GM12878 (cell line): ENCODE results near the gene PSMB9. TPM values are rescaled to one million over a fixed set of nuclear protein-coding genes. Genes with fewer than 3 reads are reported as not detected.

Source experiments
- ATAC-seq: fragments of 200-7000 bp; cut with Tn5 transposase; 3 replicates; pipeline ENCODE4 v1.9.1; 2020; ENCODE audit warnings: mild to moderate bottlenecking, moderate library complexity
- BruUV-seq: library from RNA; stranded (reverse); fragments of 400-500 nt; replicated peaks from 2 replicates; lab custom pipeline; 2021; lab: Mats Ljungman, UMichigan
- CTCF ChIA-PET: fragments of 300-600 bp; sonication (Branson Sonifier 250); formaldehyde crosslinking; extraction: SDS; loops from one replicate; lab custom pipeline; 2021; ENCODE audit warnings: inconsistent platforms; lab: Yijun Ruan, JAX
- POLR2A ChIA-PET: fragments of 350-600 bp; formaldehyde crosslinking; extraction: SDS; loops from one replicate; lab custom pipeline; 2021; ENCODE audit warnings: inconsistent platforms; lab: Charles Lee
- RAD21 ChIA-PET: fragments of 300-600 bp; sonication (Branson Sonifier 250); formaldehyde crosslinking; loops from one replicate; lab custom pipeline; 2023; ENCODE audit warnings: antibody characterized with exemption; ENCODE audit not compliant: unreplicated experiment; lab: Charles Lee
- SMC1A ChIA-PET: fragments of 300-600 bp; sonication (Branson Sonifier 250); formaldehyde crosslinking; loops from one replicate; lab custom pipeline; 2023; ENCODE audit not compliant: unreplicated experiment, uncharacterized antibody; lab: Charles Lee
- DNase-seq: peaks from one replicate; pipeline ENCODE4 v3.0.0-alpha.2; 2011; ENCODE audit warnings: low read depth, low spot score
- FAIRE-seq: peaks from 3 replicates; lab custom pipeline; 2011; peaks lifted over from hg19 to GRCh38; lab: Jason Lieb, UNC
- H2AFZ ChIP-seq: 2 replicates; pipeline ENCODE4 v1.6.0; 2011; ENCODE audit warnings: low read depth, low read length, control low read depth; ENCODE audit not compliant: control insufficient read depth
- H3K27ac ChIP-seq: 2 replicates; pipeline ENCODE4 v1.5.1; 2011; ENCODE audit warnings: control low read depth; ENCODE audit not compliant: control insufficient read depth, insufficient read depth
- H3K27me3 ChIP-seq, 2 experiments: replicated peaks in 1 of 2; 2 replicates each; pipeline versions ENCODE4 v1.6.0 to v1.6.1; 2011; ENCODE audit warnings: low read length in 1 of 2; ENCODE audit not compliant: control insufficient read depth in 2 of 2, insufficient read depth in 2 of 2
- H3K36me3 ChIP-seq, 2 experiments: 2 replicates each; pipeline ENCODE4 v1.5.1; 2011; ENCODE audit warnings: low read length in 1 of 2; ENCODE audit not compliant: control insufficient read depth in 2 of 2, insufficient read depth in 2 of 2
- H3K4me1 ChIP-seq: 2 replicates; pipeline ENCODE4 v1.6.1; 2011; ENCODE audit warnings: mild to moderate bottlenecking, low read length, moderate library complexity, mixed read lengths; ENCODE audit not compliant: control insufficient read depth, insufficient read depth
- H3K4me2 ChIP-seq: 2 replicates; pipeline ENCODE4 v1.6.0; 2011; ENCODE audit warnings: control low read depth; ENCODE audit not compliant: control insufficient read depth, insufficient read depth
- H3K4me3 ChIP-seq: fragments of 200-600 bp; sonication (generic); 2 replicates; pipeline ENCODE4 v1.5.1; 2016
- H3K79me2 ChIP-seq: 2 replicates; pipeline ENCODE4 v1.6.0; 2011; ENCODE audit warnings: low read length; ENCODE audit not compliant: control insufficient read depth, insufficient read depth
- H3K9ac ChIP-seq: 2 replicates; pipeline ENCODE4 v1.8.0; 2011; ENCODE audit warnings: low read length, control low read depth, mixed read lengths; ENCODE audit not compliant: control insufficient read depth, insufficient read depth
- H3K9me3 ChIP-seq: replicated peaks from 3 replicates; pipeline ENCODE4 v1.5.1; 2011; ENCODE audit warnings: mild to moderate bottlenecking, low read length; ENCODE audit not compliant: control insufficient read depth, insufficient read depth
- H4K20me1 ChIP-seq: 2 replicates; pipeline ENCODE4 v1.6.0; 2011; ENCODE audit not compliant: control insufficient read depth, insufficient read depth
- BCL11A ChIP-seq: IDR thresholded peaks from 2 replicates; pipeline ENCODE4 v1.6.1; 2011; ENCODE audit warnings: low read depth, low read length
- CBFB ChIP-seq: IDR thresholded peaks from 2 replicates; pipeline ENCODE4 v1.6.1; 2016; ENCODE audit warnings: antibody characterized with exemption, low read depth
- CHD2 ChIP-seq: IDR thresholded peaks from 2 replicates; pipeline ENCODE4 v1.6.1; 2011; ENCODE audit warnings: low read depth, low read length, improper control_type of control experiment, borderline replicate concordance
- IKZF1 ChIP-seq: fragments of 450-650 bp; conservative IDR thresholded peaks from 2 replicates; pipeline ENCODE4 v1.6.1; 2017; ENCODE audit warnings: antibody characterized with exemption, mild to moderate bottlenecking
- IRF4 ChIP-seq: IDR thresholded peaks from 2 replicates; pipeline ENCODE4 v1.6.1; 2011; ENCODE audit warnings: low read depth, low read length
- JUNB ChIP-seq: IDR thresholded peaks from 2 replicates; pipeline ENCODE4 v1.6.1; 2016; ENCODE audit warnings: antibody characterized with exemption, mild to moderate bottlenecking
- MEF2A ChIP-seq: IDR thresholded peaks from 2 replicates; pipeline ENCODE4 v1.6.1; 2011; ENCODE audit warnings: low read depth, mild to moderate bottlenecking, low read length, moderate library complexity; ENCODE audit not compliant: insufficient read depth
- NBN ChIP-seq: fragments of 450-650 bp; IDR thresholded peaks from 2 replicates; pipeline ENCODE4 v1.6.1; 2016
- NFIC ChIP-seq: IDR thresholded peaks from 2 replicates; pipeline ENCODE4 v1.6.1; 2012; ENCODE audit warnings: low read depth, mild to moderate bottlenecking, inconsistent platforms, low read length, moderate library complexity
- NFYA ChIP-seq: IDR thresholded peaks from 2 replicates; pipeline ENCODE4 v1.6.1; 2011; ENCODE audit warnings: low read depth, mild to moderate bottlenecking, low read length, improper control_type of control experiment, borderline replicate concordance
- NR2F1 ChIP-seq: fragments of 450-650 bp; conservative IDR thresholded peaks from 2 replicates; pipeline ENCODE4 v1.6.1; 2017; ENCODE audit warnings: mild to moderate bottlenecking
- POLR2A ChIP-seq: IDR thresholded peaks from 2 replicates; pipeline ENCODE4 v1.6.1; 2011; ENCODE audit warnings: low read depth, mild to moderate bottlenecking, low read length
- SMAD1 ChIP-seq: fragments of 450-650 bp; IDR thresholded peaks from 2 replicates; pipeline ENCODE4 v1.6.1; 2018; ENCODE audit warnings: mild to moderate bottlenecking, low read depth; ENCODE audit not compliant: partially characterized antibody
- SUZ12 ChIP-seq: fragments of 200-600 bp; sonication (generic); IDR thresholded peaks from one replicate; pipeline ENCODE4 v1.6.1; 2018; ENCODE audit warnings: antibody characterized with exemption, mild to moderate bottlenecking; ENCODE audit not compliant: unreplicated experiment
- TCF7 ChIP-seq: IDR thresholded peaks from 2 replicates; pipeline ENCODE4 v1.6.1; 2014; ENCODE audit warnings: antibody characterized with exemption, borderline replicate concordance
- ZNF384 ChIP-seq: IDR thresholded peaks from 2 replicates; pipeline ENCODE4 v1.6.1; 2012; ENCODE audit warnings: low read depth, mild to moderate bottlenecking, low read length, improper control_type of control experiment, borderline replicate concordance
- ZSCAN29 ChIP-seq: fragments of 450-650 bp; IDR thresholded peaks from 2 replicates; pipeline ENCODE4 v1.6.1; 2017; ENCODE audit warnings: mild to moderate bottlenecking, moderate library complexity
- WGBS: methylation state at CpG from one replicate; pipeline ENCODE4 v1.1.6; 2016; ENCODE audit warnings: low lambda C conversion rate; ENCODE audit not compliant: insufficient replicate concordance, insufficient coverage; ENCODE audit errors: missing lambda C conversion rate; 5-methylcytosine and 5-hydroxymethylcytosine counted together
- in situ Hi-C: fragments of 300-500 bp; cut with MboI; formaldehyde crosslinking; loops from 9 replicates; pipeline ENCODE4 v1.14.3; 2018; ENCODE audit warnings: mixed read lengths
- intact Hi-C: fragments of 100-400 bp; cut with micrococcal nuclease; formaldehyde crosslinking; loops from one replicate; pipeline ENCODE4 v1.14.2; 2022; ENCODE audit not compliant: unreplicated experiment
- polyA plus RNA-seq, 11 experiments: library from polyadenylated mRNA; depleted of rRNA in 4 of 11; unstranded in 6 of 11; stranded (reverse) in 5 of 11; fragments of >200 nt; fragmentation: Nextera tagmentation in 4 of 11; fragmentation: Illumina TruSeq in 1 of 11; extraction: Ambion mirVana in 4 of 11; extraction: Trizol in 1 of 11; gene quantifications; 1 replicate in 1 of 11; 2 replicates in 10 of 11; pipeline versions ENCODE4 v1.2.1 to v1.2.3, GENCODE V29; 2011 to 2016; ENCODE audit warnings: inconsistent platforms in 2 of 11, missing spikeins in 2 of 11, low read depth in 1 of 11
- total RNA-seq, 4 experiments: library from RNA; depleted of rRNA in 3 of 4; stranded (reverse); fragments of >200 nt in 3 of 4; fragmentation: Illumina TruSeq in 1 of 4; extraction: Trizol in 1 of 4; gene quantifications; 2 replicates each; pipeline versions ENCODE4 v1.2.1 to v1.2.3, GENCODE V29; 2013 to 2021
- TF ChIP-seq, protein P1 (sequence below): fragments of 450-650 bp; IDR thresholded peaks from 2 replicates; pipeline ENCODE4 v1.6.1; 2017; ENCODE audit warnings: mild to moderate bottlenecking, moderate library complexity
- TF ChIP-seq, protein P2 (sequence below): fragments of 450-650 bp; conservative IDR thresholded peaks from 2 replicates; pipeline ENCODE4 v1.6.1; 2017; ENCODE audit warnings: mild to moderate bottlenecking, moderate library complexity

The PSMB9 gene
- total and polyA plus RNA-seq, 10 of the 15 experiments (the other 5 are each of a cell fraction or from before 2014, with no cell fraction given) = 167 to 517 (median 275) TPM

DNA sequence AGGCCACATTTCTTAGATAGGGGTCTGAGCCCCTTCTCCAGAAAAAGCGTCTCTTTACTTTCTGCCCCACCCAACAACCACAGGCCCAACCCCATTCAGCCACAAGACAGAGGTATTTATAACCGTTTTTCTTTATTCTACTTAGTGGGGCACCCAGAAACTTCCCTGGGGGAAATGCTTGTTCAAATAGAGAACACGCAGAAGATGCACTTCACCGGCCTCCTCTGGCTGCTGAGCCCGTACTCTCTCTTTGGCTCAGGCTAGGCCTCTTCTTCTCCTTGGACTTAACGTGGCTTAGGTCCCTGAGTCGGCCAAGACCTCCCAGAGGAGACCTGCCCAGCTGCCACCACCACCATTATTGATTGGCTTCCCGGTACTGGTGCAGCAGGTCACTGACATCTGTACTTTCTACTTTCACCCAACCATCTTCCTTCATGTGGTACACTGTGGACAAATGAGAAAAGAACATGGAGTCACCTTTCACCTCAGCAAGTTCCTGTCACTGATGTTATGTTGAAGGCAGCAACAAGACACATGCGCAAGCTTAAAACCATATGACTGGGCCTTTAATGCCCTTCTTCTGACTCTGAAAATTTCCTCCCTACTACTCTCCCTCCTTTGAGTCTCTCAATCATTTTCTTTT, 13.3 kb upstream of the PSMB9 start:
- H3K27me3 ChIP-seq = no peaks in the 10 kb centered on the region
- ChIA-PET SMC1A (interaction anchor here (1.4 to 6.8 kb wide), 8 partner anchors 15 to 401 kb away, joined by 3 to 226 read pairs (median 16); partner anchors contain the start of genes HLA-DMA, HLA-DRA, PSMB9 and TAP1), RAD21 (interaction anchor here (2.9 to 10.5 kb wide), 3 partner anchors 16 to 144 kb away, joined by 25 to 269 read pairs (median 236); partner anchors contain the start of genes PSMB9 and TAP1), POLR2A (interaction anchor here (1.7 to 10.5 kb wide), 5 partner anchors 16 to 131 kb away, joined by 5 to 357 read pairs (median 15); partner anchors contain the start of genes PSMB9 and TAP1), CTCF (interaction anchor here (0.7 to 10.7 kb wide), 8 partner anchors 10 to 144 kb away, joined by 3 to 311 read pairs (median 8); partner anchors contain the start of genes HLA-DMB, PSMB9 and TAP1)
- peaks cover 71% of the 10 kb centered on the region for H3K79me2 ChIP-seq
- under 1% methylated on average over 9 of the region's 9 CpGs for WGBS
- H3K9ac ChIP-seq = peak overlapping the region; percentile 17; the same call in 1 of the 2 replicates
- H2AFZ ChIP-seq = no peak overlapping the region
- ATAC-seq (peak; percentile 0), FAIRE-seq (peak; percentile 88), DNase-seq (no peak)
- peak overlapping the region; percentile 99 for H3K4me2 ChIP-seq
- BruUV-seq = no TSS peak
- H4K20me1 ChIP-seq = no peaks in the 10 kb centered on the region
- intact Hi-C loops (loop anchor here (5.0 kb wide), 1 partner anchor 132 kb away; no protein-coding TSS in a partner anchor), in situ Hi-C loops (no loop called here)
- H3K9me3 ChIP-seq = no peaks in the 10 kb centered on the region
- peaks cover 54% of the 10 kb centered on the region for H3K4me1 ChIP-seq
- H3K4me3 ChIP-seq = peak overlapping the region; percentile 96
- H3K27ac ChIP-seq = peak overlapping the region; percentile 68
- H3K36me3 ChIP-seq = peaks cover 2 to 29% of the 10 kb centered on the region in 2 experiments; a peak in 3 of 4 replicates
- TF ChIP-seq IRF4 (peak; percentile 48; the same call in 1 of the 2 replicates), NR2F1 (peak; percentile 42; the same call in 1 of the 2 replicates), CHD2 (no peak), ZNF384 (no peak), NFYA (no peak), POLR2A (peak; percentile 40; the same call in 1 of the 2 replicates), NFIC (no peak), SMAD1 (no peak), ZSCAN29 (no peak), MEF2A (peak; percentile 85; the same call in 1 of the 2 replicates), SUZ12 (no peak), NBN (no peak), CBFB (peak; percentile 56; the same call in 1 of the 2 replicates), BCL11A (0 out of 2 replicates have a peak, but pooled peaks have one; percentile 4), IKZF1 (peak; percentile 14; the same call in 1 of the 2 replicates), JUNB (peak; percentile 80), TCF7 (peak; percentile 68)
- TF ChIP-seq, protein P1, sequence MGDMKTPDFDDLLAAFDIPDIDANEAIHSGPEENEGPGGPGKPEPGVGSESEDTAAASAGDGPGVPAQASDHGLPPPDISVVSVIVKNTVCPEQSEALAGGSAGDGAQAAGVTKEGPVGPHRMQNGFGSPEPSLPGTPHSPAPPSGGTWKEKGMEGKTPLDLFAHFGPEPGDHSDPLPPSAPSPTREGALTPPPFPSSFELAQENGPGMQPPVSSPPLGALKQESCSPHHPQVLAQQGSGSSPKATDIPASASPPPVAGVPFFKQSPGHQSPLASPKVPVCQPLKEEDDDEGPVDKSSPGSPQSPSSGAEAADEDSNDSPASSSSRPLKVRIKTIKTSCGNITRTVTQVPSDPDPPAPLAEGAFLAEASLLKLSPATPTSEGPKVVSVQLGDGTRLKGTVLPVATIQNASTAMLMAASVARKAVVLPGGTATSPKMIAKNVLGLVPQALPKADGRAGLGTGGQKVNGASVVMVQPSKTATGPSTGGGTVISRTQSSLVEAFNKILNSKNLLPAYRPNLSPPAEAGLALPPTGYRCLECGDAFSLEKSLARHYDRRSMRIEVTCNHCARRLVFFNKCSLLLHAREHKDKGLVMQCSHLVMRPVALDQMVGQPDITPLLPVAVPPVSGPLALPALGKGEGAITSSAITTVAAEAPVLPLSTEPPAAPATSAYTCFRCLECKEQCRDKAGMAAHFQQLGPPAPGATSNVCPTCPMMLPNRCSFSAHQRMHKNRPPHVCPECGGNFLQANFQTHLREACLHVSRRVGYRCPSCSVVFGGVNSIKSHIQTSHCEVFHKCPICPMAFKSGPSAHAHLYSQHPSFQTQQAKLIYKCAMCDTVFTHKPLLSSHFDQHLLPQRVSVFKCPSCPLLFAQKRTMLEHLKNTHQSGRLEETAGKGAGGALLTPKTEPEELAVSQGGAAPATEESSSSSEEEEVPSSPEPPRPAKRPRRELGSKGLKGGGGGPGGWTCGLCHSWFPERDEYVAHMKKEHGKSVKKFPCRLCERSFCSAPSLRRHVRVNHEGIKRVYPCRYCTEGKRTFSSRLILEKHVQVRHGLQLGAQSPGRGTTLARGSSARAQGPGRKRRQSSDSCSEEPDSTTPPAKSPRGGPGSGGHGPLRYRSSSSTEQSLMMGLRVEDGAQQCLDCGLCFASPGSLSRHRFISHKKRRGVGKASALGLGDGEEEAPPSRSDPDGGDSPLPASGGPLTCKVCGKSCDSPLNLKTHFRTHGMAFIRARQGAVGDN = peak; percentile 61
- TF ChIP-seq, protein P2, sequence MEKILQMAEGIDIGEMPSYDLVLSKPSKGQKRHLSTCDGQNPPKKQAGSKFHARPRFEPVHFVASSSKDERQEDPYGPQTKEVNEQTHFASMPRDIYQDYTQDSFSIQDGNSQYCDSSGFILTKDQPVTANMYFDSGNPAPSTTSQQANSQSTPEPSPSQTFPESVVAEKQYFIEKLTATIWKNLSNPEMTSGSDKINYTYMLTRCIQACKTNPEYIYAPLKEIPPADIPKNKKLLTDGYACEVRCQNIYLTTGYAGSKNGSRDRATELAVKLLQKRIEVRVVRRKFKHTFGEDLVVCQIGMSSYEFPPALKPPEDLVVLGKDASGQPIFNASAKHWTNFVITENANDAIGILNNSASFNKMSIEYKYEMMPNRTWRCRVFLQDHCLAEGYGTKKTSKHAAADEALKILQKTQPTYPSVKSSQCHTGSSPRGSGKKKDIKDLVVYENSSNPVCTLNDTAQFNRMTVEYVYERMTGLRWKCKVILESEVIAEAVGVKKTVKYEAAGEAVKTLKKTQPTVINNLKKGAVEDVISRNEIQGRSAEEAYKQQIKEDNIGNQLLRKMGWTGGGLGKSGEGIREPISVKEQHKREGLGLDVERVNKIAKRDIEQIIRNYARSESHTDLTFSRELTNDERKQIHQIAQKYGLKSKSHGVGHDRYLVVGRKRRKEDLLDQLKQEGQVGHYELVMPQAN = no peak
